LHCN-M2 (cell line): ENCODE results near the gene TIAM1. TPM values are rescaled to one million over a fixed set of nuclear protein-coding genes. Genes with fewer than 3 reads are reported as not detected.
A peak's percentile ranks its signal among the peaks of the same experiment; 100 is the strongest.

ENCODE experiments used
- DNase-seq: peaks from one replicate; pipeline ENCODE4 v3.0.0-alpha.2; 2012; ENCODE audit warnings: low read depth
- total RNA-seq: library from RNA; depleted of rRNA; stranded (reverse); fragments of >200 nt; gene quantifications from 2 replicates; pipeline ENCODE4 v1.2.3, GENCODE V29; 2014

Gene TIAM1
- total RNA-seq, 1 experiment from 2014 or later: 18.1 TPM

DNA sequence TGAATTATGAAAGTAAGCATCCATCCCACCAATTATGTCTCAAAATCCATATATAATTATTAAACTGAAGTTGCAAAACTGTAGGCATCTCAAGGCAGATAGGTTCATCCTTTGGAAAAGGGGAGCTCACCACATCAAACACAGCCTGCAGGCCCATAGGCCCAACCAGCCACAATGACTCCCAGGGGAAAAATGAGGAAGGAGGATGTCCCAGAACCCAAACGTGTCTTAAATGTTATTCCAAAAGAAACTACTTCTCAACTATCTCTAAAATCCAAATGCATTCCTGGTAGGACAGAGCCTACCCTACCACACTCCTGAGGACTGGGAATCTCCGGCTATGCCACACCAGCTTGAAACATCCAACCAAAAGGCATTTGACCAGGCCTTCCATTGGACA is 12.8 kb downstream of the TIAM1 start:
- DNase-seq: no peak

DNA sequence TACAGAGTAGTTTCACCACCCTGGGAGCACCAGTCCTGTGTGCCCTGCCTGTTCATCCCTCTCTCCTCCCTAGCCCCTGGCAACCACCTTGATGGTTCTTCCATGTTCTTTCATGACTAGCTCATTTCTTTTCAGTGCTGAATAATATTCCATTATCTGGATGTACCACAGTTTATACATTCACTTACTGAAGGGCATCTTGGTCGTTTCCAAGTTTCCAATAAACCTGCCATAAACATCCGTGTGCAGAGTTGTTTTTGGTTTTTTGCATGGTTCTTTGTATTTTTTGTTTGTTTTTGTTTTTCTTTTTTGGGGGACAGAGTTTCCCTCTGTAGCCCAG is 13.9 kb downstream of the TIAM1 start:
- DNase-seq: no peak

DNA sequence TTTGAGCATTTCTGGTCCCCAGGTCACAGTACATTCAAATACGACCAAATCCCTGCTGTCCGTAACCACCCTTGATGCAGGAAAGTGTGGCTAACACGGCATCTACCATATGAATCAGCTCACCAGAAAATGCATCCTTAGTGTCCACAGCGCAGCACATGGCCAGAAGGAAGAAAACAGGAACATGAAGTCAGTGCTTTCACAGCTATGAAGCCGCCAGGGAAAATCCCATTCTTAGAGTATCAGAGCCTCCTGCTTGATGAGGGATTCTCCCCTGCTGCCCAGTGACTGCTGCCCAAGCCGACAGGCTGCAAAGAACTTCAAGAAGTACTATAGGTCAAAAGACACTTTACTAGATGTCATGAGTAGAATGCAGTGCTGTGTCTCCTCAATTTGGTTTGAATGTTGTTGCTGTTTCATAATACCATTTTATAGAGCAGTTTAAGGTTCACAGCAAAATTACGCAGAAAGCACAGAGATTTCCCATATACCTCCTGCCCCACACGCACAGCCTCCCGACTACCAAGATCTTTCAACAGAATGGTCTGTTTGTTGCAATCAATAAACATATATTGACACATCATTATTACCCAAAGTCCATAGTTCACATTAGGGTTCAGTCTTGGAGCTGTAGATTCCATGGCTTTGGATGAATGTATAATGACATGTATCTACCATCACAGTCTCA is 14.5 kb downstream of the TIAM1 start:
- DNase-seq: no peak

DNA sequence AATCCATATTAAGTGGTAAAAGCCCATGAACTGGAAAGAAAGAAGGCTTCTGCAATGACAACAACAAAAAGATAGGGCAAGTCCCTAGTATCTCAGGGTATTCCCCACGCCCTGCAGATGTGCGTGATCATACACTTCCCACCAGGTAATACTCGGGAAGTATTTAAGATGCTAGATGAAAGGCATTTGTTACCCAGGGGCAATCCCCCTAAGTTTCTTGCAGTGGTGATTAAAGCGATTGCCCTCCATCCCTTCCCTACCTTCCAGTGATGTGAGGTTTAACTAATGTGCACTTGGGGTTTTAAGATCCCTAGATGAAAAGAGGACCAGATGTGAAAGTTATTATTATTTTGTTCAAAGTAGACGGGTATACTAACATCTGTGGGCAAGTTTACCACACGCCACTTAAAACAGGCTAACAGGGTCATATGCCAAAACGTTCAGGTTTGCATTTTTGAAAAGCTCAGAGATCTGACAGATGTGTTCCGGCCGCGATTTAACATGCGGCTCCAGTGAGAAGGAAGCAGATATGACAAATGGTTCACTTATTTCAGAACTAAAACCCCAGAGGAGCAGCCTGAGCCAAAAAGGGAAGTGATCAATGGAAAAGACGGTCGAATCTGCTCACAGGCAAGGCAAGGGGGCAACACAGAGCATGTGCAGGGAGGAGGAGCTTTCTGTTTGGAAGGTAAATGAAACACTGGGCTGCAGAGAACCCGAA is 17.4 kb downstream of the TIAM1 start:
- DNase-seq: peak; percentile 73

DNA sequence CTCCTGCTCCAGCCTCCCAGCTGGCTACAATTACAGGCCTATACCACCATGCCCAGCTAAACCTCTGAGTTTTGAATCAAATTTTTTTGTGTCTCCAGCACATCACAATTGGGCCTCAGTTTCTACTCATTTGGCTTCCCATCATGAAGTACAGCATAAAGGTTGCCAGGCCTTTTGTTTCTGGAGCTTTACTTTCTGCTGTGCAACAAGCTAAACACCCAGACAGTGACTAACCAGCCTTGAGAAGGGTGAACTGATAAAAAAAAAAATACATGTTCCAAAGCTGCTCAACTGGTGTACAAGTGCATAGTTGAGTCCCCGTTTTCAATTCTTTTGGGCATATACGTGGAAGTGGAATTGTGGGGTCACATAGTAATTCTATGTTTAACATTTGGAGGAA is 25.1 kb downstream of the TIAM1 start:
- DNase-seq: no peak

DNA sequence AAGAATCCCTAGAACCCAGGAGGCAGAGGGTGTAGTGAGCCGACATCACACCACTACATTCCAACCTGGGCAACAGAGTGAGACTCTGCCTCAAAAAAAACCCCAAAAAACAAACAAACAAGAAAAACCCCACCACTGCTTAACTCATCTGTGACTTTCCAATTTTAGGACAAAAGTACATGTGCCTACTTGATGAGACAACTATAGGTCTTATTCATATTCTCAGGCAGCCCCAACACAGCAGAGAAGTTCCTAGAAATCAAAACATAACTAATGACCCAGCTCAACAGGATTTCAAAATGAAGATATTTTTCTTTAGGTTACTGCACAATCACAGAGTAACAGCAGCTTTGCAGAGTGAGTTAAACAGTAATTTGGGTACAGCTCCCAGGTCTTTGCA is 26.4 kb downstream of the TIAM1 start:
- no peak for DNase-seq

DNA sequence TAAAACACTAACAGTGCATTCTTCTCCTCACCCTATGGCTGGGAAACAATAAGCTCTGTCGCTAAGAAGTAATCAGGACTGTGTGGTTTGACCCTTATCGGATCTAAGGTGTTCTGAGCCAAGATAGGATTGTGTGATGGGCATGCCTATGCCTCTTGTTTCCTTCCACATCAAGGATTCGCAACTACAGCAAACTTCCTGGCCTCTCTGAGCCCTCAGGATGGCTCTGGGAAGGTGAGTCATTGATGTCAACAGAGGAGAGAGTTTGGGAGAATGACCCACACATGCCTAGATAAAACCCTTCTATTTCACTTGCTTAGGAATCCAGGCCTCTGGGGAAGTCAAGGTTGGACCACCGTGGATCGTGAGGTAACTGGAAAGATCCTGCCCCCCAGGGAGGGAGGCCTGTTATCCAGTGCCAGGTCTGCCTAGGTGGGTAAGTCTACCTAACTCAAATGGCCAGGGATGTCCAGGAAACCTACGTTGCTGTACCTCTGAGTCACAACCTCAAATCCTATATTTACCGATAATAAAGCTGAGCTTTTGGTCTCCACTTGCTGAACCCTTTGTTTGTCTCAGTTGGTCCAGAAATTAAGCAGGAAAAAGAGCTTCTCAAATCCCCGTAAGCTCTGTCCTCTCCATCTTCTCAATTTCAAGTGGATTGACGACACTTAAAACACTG is 27.4 kb downstream of the TIAM1 start:
- no peak for DNase-seq

DNA sequence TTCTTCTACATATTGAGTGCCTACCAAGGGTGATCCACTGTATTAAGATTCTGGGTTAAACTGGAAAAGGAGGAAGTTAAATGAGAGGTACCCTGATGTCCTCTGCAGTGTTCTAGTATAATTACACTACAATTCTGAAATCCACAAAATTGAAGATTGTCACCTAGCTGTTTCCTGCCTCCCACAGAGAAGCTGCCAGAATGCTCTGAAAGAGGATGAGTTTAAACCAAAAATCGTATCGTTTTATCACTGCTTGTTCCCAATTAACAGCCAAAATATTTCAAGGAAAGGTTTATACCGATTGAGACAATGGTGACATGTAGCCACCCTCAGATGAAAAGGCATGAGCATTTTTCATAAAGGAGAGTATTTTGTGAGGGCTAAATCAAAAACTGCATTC is 28.0 kb downstream of the TIAM1 start:
- DNase-seq: no peak

DNA sequence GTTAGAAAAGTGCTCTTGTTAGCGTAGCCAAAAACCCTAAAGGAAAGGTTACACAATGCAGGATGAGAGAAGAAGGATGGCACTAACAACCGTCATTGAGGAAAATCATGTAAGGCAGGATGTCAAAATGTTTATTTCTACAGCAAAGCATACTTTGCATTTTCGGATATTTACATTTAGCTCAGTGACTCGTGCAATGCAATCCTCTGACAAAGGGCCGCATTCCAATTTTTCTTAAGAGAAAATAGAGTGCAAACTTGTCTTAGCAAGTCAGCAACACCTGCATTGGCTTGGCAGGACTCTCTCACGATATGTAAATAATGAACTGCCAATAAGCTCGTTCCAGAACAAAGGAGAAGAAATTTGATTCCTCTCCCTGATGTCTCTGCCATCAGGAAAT is 33.3 kb downstream of the TIAM1 start:
- DNase-seq: no peak

DNA sequence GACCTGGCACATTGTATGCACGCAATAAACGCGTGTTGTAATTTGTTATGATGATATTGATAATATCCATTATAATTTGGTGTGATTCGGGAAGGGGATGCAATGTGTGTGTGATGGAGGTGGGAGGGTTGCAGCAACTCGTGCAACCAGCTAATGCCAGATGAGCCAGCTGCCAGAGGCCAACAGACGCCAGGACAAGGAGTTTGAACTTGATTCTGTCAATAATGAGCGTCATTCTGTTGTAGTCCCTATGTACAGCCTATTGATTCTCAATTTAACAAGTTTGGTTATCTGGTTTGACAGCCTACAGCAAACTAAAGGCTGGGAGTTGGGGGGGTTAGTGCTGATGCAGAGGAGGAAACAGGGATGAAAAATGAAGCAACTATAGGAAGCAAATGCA is 35.5 kb downstream of the TIAM1 start:
- no peak for DNase-seq

DNA sequence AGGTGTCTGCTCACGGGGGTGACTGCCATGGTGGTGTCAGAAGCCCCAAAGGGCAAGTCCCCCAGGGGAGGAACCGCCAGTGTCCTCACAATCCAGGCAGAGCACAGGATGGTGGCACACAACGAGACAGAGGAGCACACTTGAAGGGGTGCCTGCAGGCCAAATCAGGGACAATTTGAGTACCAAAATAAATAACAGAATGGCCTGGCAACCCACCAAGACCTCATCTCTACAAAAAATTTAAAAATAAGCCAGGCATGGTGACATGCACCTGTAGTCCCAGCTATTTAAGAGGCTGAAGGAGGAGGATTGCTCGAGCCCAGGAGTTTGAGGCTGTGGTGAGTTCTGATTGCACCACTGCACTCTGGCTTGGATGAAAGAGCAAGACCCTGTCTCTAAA is 38.2 kb downstream of the TIAM1 start:
- no peak for DNase-seq

DNA sequence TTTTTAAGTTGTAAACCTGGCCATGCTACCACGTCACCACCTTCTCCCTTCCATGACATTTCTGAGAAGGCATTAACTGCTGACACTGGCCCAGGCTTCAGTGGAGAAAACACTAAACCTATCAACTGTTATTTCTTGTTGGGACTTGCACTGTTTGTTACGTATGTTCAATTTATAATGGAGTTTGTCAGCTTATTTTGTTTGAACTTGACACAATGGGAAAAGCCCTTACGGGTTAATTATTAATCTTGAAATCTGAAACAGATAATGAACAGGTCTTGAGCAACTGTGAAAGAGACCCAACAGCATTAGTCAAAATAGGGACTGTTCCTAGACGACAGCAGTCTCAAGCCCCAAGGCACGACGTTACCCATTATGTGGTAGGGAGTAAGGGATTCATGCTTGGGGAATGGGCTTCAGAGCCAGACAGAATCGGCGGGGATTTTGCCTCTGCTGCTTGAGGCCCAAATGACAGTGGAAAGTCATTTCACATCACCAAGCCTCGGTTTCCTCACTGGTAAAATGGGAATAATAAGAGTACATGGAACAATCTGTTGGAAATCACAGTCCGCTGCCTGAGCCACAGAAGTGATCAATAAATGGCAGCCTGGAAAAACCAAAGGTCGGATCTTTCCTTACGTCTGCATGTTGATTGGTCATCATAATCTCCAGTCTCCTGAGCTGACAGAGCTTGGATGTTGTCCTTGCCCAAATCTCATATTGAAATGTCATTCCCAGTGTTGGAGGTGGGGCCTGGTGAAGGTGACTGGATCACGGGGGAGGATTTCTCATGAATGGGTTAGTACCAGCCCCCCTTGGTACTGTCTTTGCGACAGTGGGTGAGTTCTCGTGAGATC is 44.5 kb downstream of the TIAM1 start:
- DNase-seq: no peak

DNA sequence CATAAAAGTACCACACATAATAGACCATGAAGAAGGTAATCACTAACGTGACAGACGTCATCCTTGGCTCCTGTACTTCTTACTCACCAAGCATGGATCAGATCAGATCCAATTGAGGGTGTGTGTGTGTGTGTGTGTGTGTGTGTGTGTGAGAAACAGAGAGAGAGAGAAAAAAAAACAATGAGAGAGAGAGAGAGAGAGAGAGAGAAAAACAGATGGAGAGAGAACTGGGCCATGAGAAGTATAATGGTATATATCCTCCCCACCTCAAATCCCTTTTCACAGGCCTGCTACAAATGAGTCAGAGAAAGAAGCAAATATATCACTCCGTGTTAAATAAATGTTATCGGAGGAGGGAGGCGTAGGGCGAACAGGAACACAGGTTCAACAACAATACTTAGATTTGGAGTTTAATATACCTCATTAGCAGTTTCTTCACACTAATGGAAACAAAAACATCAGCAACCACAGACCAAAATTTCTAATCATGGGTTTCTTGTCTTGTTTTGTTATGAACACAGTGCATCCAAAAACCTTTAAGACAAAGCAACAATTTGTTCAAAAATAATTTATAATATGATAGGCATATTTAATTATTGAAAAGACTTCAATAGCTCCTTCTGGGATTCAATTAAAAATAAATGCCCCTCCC is 45.3 kb downstream of the TIAM1 start:
- DNase-seq: no peak

DNA sequence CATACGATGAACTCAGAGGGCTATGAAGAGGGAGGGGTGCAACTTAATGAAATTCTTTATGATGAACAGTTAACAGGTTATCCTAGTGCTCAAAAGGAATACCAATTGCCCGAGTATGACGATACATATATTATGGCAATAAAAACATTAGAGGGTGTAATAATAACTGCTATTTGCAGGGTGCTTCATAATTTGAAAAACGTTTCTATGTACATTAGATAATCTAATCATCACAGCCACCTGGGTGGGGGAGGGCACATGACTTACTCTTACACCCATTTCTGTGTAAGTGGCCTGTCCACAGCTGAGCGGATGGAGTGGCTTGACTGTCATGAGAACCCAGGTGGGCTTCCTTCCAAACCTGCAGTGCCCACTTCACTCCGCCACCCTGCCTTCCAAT is 46.3 kb downstream of the TIAM1 start:
- DNase-seq: no peak

DNA sequence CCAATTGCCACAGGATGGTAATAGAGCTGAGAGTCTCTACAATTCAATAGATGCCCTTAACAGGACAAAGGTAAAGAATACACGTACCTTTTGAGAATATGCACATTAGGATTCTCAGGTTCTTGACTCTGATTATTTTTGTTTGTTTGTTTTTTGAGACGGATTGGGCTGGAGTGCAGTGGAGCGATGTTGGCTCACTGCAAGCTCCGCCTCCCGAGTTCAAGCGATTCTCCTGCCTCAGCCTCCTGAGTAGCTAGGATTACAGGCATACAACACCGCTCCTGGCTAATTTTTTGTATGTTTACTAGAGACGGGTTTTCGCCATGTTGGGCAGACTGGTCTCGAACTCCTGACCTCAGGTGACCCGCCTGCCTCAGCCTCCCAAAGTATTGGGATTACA is 48.4 kb downstream of the TIAM1 start:
- no peak for DNase-seq

DNA sequence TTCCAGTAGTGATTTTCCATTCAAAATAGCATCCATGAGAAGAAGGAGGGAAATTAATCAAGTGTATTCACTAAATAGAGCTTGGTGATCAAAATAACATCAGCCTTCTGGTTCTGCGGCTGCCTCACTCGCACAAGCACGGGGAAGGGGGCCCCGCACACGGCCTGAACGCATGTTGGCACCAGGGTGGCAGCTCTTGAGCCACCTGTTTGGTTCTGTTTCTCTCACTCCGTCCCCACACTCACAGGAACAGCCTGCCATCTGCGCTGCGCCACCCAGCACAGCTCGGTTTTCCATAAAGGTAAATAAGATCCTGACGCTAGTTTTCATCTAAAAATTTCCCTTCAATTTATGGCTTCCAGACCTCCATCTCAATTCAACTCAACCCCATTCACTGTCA is 49.4 kb downstream of the TIAM1 start:
- no peak for DNase-seq

DNA sequence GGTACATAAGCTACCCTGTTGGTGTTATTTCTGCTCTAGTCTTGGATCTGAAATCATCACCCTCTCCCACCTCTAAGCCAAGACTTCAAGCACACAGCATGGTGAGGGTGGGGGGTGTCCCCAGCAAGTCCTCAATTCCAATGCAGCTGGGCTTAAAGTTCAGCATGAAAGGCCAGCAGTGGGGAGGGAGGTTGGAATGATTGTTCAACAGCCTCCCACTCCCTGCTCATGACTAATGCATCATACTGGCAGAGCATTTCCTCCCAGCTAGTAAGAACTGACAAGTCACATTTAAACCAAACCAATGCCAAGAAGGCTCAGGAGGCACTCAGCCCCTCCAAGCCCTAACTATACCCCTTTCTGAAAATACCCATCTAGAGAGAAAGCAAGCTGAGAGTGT is 50.1 kb downstream of the TIAM1 start:
- peak; percentile 90 for DNase-seq

DNA sequence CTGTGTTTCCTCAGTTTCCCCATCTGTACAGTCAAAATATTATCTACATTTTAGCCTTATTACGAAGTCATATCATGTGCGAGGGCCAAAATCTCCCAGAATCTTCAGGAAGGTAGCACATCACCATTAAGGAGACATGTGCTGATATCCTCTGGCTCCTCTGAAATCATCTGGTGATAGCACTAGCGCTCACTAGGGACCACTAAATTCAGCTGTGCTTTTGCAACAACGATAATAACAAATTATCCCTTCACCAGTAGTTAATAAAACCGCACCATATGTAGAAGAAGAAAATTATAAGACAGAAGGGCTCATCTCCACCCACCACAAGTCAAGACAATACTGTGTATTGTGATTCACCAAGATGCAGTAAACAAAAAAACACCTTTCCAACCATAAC is 53.3 kb downstream of the TIAM1 start:
- no peak for DNase-seq

DNA sequence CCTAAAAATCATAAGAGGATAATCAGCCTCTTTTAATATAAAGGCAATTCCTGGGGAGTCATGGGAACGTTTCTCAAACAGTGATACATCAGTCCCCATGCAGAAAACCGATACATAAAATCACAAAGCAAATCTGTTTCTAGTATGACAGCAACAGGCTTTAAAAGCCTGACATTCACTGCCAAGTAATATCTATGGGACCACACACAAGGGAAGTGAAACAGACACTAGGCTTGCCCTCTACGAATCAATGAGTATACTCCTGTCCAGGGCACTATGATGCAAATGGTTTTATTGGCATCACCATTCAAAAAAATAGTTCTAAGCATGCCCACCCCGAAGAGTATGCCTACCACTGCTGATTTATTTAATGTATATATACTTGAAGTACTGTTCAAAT is 54.4 kb downstream of the TIAM1 start:
- DNase-seq: no peak

DNA sequence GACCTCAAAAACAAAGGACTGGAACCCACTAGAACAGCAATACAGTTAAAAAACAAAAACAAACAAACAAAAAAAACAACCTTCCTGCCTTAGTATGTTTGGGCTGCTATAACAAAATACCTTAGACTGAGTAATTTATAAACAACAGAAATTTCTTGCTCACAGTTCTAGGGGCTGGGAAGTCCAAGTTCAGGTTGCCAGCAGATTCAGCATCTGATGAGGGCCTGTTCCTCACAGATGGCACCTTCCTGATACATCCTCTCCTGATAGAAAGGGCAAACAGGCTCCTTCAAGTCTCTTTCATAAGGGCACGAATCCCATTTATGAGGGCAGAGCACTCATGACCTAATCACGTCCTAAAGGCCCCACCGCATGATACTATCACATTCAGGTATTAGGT is 55.9 kb downstream of the TIAM1 start:
- no peak for DNase-seq

DNA sequence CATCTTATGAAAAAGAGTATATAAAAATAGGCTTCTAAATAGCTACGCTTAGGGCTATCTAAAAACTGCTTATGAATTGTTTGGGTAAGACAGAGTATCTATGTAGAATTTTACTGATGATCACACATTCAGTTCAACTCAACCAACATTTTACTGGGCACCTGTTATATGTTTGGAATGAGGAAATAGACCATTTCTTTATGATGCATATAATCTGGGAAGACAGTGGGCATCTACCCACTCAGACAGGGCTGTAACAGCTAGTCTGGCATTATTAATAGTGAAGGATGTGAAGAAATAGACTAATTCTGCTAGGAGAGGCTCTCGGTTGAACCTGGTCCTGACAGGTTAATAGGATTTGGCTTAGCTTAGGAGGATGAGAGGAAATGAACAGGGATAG is 56.9 kb downstream of the TIAM1 start:
- DNase-seq: no peak

DNA sequence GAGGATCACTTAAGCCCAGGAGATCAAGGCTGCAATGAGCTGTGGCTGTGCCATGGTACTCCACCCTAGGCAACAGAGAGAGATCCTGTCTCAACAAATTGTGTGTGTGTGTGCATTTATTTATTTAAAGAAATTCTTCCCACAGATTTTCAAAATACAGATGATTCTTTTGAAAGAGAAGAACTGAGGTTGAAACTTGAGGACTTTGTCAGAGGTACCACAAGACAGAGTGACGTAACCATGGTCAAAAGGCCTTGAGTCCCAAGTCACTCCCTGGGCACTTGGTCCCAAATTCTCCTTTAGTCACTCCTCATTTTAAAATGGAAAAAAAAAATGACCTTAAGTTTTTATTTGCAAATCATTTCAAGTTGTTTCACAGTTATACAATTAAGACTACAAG is 57.4 kb downstream of the TIAM1 start:
- DNase-seq: no peak
